Measurements from ENCODE around the gene SULT4A1. TPM values are rescaled to one million over a fixed set of nuclear protein-coding genes. Genes with fewer than 3 reads are reported as not detected.

Gene SULT4A1
- total and polyA plus RNA-seq, 2 donors = 0.09 to 4.6 TPM

- H3K27me3 ChIP-seq (ENCODE audit: control insufficient read depth in 2 of 2, insufficient read depth in 1 of 2, low read length in 1 of 2) = peaks cover 24 to 63% of the 10 kb centered on the region in 2 donors
- 63% methylated on average over 4 of the region's 4 CpGs for WGBS
- no peak for DNase-seq (ENCODE audit: low read depth in 6 of 9, low spot score in 9 of 9)
These were observed 27.5 kb upstream of the SULT4A1 start for GRCh38 chr22:43889860-43890253.

GRCh38 chr22:43889201-43889859 is 27.0 kb upstream of the SULT4A1 start:
- H3K4me1 ChIP-seq (ENCODE audit: control insufficient read depth in 2 of 2, insufficient read depth in 2 of 2, low read length in 2 of 2) = peaks cover 0 to 5% of the 10 kb centered on the region in 2 donors
- DNase-seq (ENCODE audit: low read depth in 6 of 9, low spot score in 9 of 9) = no peak
- H3K36me3 ChIP-seq (ENCODE audit: control insufficient read depth in 2 of 2, insufficient read depth in 2 of 2, low read length in 1 of 2) = no peaks in the 10 kb centered on the region
- WGBS = 86% methylated on average over 16 of the region's 16 CpGs
- no peak overlapping the region for H3K27ac ChIP-seq (ENCODE audit: low read depth in 1 of 2, low read length in 1 of 2)
- no peak overlapping the region for H3K4me3 ChIP-seq (ENCODE audit: low read length in 2 of 2)
- peaks cover 24 to 63% of the 10 kb centered on the region in 2 donors for H3K27me3 ChIP-seq (ENCODE audit: control insufficient read depth in 2 of 2, insufficient read depth in 1 of 2, low read length in 1 of 2)
- H3K9me3 ChIP-seq (ENCODE audit: control insufficient read depth in 2 of 2, insufficient read depth in 1 of 2, low read length in 1 of 2) = no peaks in the 10 kb centered on the region

More at GRCh38 chr22:43889860-43890253, 27.5 kb upstream of the SULT4A1 start:
- no peak overlapping the region for H3K4me3 ChIP-seq (ENCODE audit: low read length in 2 of 2)
- no peak overlapping the region for H3K27ac ChIP-seq (ENCODE audit: low read depth in 1 of 2, low read length in 1 of 2)
- H3K36me3 ChIP-seq (ENCODE audit: control insufficient read depth in 2 of 2, insufficient read depth in 2 of 2, low read length in 1 of 2) = no peaks in the 10 kb centered on the region
- H3K9me3 ChIP-seq (ENCODE audit: control insufficient read depth in 2 of 2, insufficient read depth in 1 of 2, low read length in 1 of 2) = no peaks in the 10 kb centered on the region
- peaks cover 0 to 5% of the 10 kb centered on the region in 2 donors for H3K4me1 ChIP-seq (ENCODE audit: control insufficient read depth in 2 of 2, insufficient read depth in 2 of 2, low read length in 2 of 2)

GRCh38 chr22:43888740-43889139 is 26.4 kb upstream of the SULT4A1 start:
- no peak overlapping the region for H3K4me3 ChIP-seq (ENCODE audit: low read length in 2 of 2)
- peaks cover 0 to 5% of the 10 kb centered on the region in 2 donors for H3K4me1 ChIP-seq (ENCODE audit: control insufficient read depth in 2 of 2, insufficient read depth in 2 of 2, low read length in 2 of 2)
- H3K27ac ChIP-seq (ENCODE audit: low read depth in 1 of 2, low read length in 1 of 2) = no peak overlapping the region
- H3K36me3 ChIP-seq (ENCODE audit: control insufficient read depth in 2 of 2, insufficient read depth in 2 of 2, low read length in 1 of 2) = no peaks in the 10 kb centered on the region
- peaks cover 24 to 57% of the 10 kb centered on the region in 2 donors for H3K27me3 ChIP-seq (ENCODE audit: control insufficient read depth in 2 of 2, insufficient read depth in 1 of 2, low read length in 1 of 2)
- WGBS = 93% methylated on average over 4 of the region's 4 CpGs
- H3K9me3 ChIP-seq (ENCODE audit: control insufficient read depth in 2 of 2, insufficient read depth in 1 of 2, low read length in 1 of 2) = no peaks in the 10 kb centered on the region
- DNase-seq (ENCODE audit: low read depth in 6 of 9, low spot score in 9 of 9) = no peak

GRCh38 chr22:43887391-43887790 is 25.1 kb upstream of the SULT4A1 start:
- 82% methylated on average over 4 of the region's 4 CpGs for WGBS
- H3K27ac ChIP-seq (ENCODE audit: low read depth in 1 of 2, low read length in 1 of 2) = no peak overlapping the region
- H3K4me3 ChIP-seq (ENCODE audit: low read length in 2 of 2) = no peak overlapping the region
- no peaks in the 10 kb centered on the region for H3K36me3 ChIP-seq (ENCODE audit: control insufficient read depth in 2 of 2, insufficient read depth in 2 of 2, low read length in 1 of 2)
- no peak for DNase-seq (ENCODE audit: low read depth in 6 of 9, low spot score in 9 of 9)
- peaks cover 22 to 44% of the 10 kb centered on the region in 2 donors for H3K27me3 ChIP-seq (ENCODE audit: control insufficient read depth in 2 of 2, insufficient read depth in 1 of 2, low read length in 1 of 2)
- H3K4me1 ChIP-seq (ENCODE audit: control insufficient read depth in 2 of 2, insufficient read depth in 2 of 2, low read length in 2 of 2) = peaks cover 0 to 5% of the 10 kb centered on the region in 2 donors
- H3K9me3 ChIP-seq (ENCODE audit: control insufficient read depth in 2 of 2, insufficient read depth in 1 of 2, low read length in 1 of 2) = no peaks in the 10 kb centered on the region

- WGBS = 77% methylated on average over 8 of the region's 8 CpGs
- no peak for DNase-seq (ENCODE audit: low read depth in 6 of 9, low spot score in 9 of 9)
- Histone ChIP-seq H3K4me1 (ENCODE audit: control insufficient read depth in 2 of 2, insufficient read depth in 2 of 2, low read length in 2 of 2) (peaks cover 0 to under 1% of the 10 kb centered on the region in 2 donors), H3K27me3 (ENCODE audit: control insufficient read depth in 2 of 2, insufficient read depth in 1 of 2, low read length in 1 of 2) (peaks cover 11 to 32% of the 10 kb centered on the region in 2 donors), H3K27ac (ENCODE audit: low read depth in 1 of 2, low read length in 1 of 2) (no peak overlapping the region), H3K4me3 (ENCODE audit: low read length in 2 of 2) (no peak overlapping the region), H3K36me3 (ENCODE audit: control insufficient read depth in 2 of 2, insufficient read depth in 2 of 2, low read length in 1 of 2) (no peaks in the 10 kb centered on the region), H3K9me3 (ENCODE audit: control insufficient read depth in 2 of 2, insufficient read depth in 1 of 2, low read length in 1 of 2) (no peaks in the 10 kb centered on the region)
These were observed 23.9 kb upstream of the SULT4A1 start for GRCh38 chr22:43886231-43886630.

GRCh38 chr22:43885786-43886185 is 23.5 kb upstream of the SULT4A1 start:
- no peaks in the 10 kb centered on the region for H3K36me3 ChIP-seq (ENCODE audit: control insufficient read depth in 2 of 2, insufficient read depth in 2 of 2, low read length in 1 of 2)
- DNase-seq (ENCODE audit: low read depth in 6 of 9, low spot score in 9 of 9) = no peak
- no peak overlapping the region for H3K27ac ChIP-seq (ENCODE audit: low read depth in 1 of 2, low read length in 1 of 2)
- H3K4me3 ChIP-seq (ENCODE audit: low read length in 2 of 2) = no peak overlapping the region
- H3K27me3 ChIP-seq (ENCODE audit: control insufficient read depth in 2 of 2, insufficient read depth in 1 of 2, low read length in 1 of 2) = peaks cover 6 to 28% of the 10 kb centered on the region in 2 donors
- 93% methylated on average over 6 of the region's 6 CpGs for WGBS
- no peaks in the 10 kb centered on the region for H3K4me1 ChIP-seq (ENCODE audit: control insufficient read depth in 2 of 2, insufficient read depth in 2 of 2, low read length in 2 of 2)
- no peaks in the 10 kb centered on the region for H3K9me3 ChIP-seq (ENCODE audit: control insufficient read depth in 2 of 2, insufficient read depth in 1 of 2, low read length in 1 of 2)

GRCh38 chr22:43885319-43885671 is 23.0 kb upstream of the SULT4A1 start:
- Histone ChIP-seq H3K4me1 (ENCODE audit: control insufficient read depth in 2 of 2, insufficient read depth in 2 of 2, low read length in 2 of 2) (no peaks in the 10 kb centered on the region), H3K4me3 (ENCODE audit: low read length in 2 of 2) (no peak overlapping the region), H3K27ac (ENCODE audit: low read depth in 1 of 2, low read length in 1 of 2) (no peak overlapping the region), H3K36me3 (ENCODE audit: control insufficient read depth in 2 of 2, insufficient read depth in 2 of 2, low read length in 1 of 2) (no peaks in the 10 kb centered on the region), H3K9me3 (ENCODE audit: control insufficient read depth in 2 of 2, insufficient read depth in 1 of 2, low read length in 1 of 2) (no peaks in the 10 kb centered on the region), H3K27me3 (ENCODE audit: control insufficient read depth in 2 of 2, insufficient read depth in 1 of 2, low read length in 1 of 2) (peaks cover 1 to 23% of the 10 kb centered on the region in 2 donors)
- DNase-seq (ENCODE audit: low read depth in 6 of 9, low spot score in 9 of 9) = no peak
- WGBS = 70% methylated on average over 7 of the region's 7 CpGs

- peaks cover 0 to 18% of the 10 kb centered on the region in 2 donors for H3K27me3 ChIP-seq (ENCODE audit: control insufficient read depth in 2 of 2, insufficient read depth in 1 of 2, low read length in 1 of 2)
- H3K9me3 ChIP-seq (ENCODE audit: control insufficient read depth in 2 of 2, insufficient read depth in 1 of 2, low read length in 1 of 2) = no peaks in the 10 kb centered on the region
- H3K27ac ChIP-seq (ENCODE audit: low read depth in 1 of 2, low read length in 1 of 2) = no peak overlapping the region
- DNase-seq (ENCODE audit: low read depth in 6 of 9, low spot score in 9 of 9) = peak in 4 of 9 donors; percentile 15 to 37 (median 32)
- no peaks in the 10 kb centered on the region for H3K36me3 ChIP-seq (ENCODE audit: control insufficient read depth in 2 of 2, insufficient read depth in 2 of 2, low read length in 1 of 2)
- H3K4me3 ChIP-seq (ENCODE audit: low read length in 2 of 2) = no peak overlapping the region
- no peaks in the 10 kb centered on the region for H3K4me1 ChIP-seq (ENCODE audit: control insufficient read depth in 2 of 2, insufficient read depth in 2 of 2, low read length in 2 of 2)
- 32% methylated on average over 18 of the region's 18 CpGs for WGBS
These were observed 22.4 kb upstream of the SULT4A1 start for GRCh38 chr22:43884600-43885318.

GRCh38 chr22:43883719-43884415 is 21.6 kb upstream of the SULT4A1 start:
- no peak for DNase-seq (ENCODE audit: low read depth in 6 of 9, low spot score in 9 of 9)
- Histone ChIP-seq H3K9me3 (ENCODE audit: control insufficient read depth in 2 of 2, insufficient read depth in 1 of 2, low read length in 1 of 2) (no peaks in the 10 kb centered on the region), H3K27me3 (ENCODE audit: control insufficient read depth in 2 of 2, insufficient read depth in 1 of 2, low read length in 1 of 2) (peaks cover 0 to 9% of the 10 kb centered on the region in 2 donors), H3K4me1 (ENCODE audit: control insufficient read depth in 2 of 2, insufficient read depth in 2 of 2, low read length in 2 of 2) (no peaks in the 10 kb centered on the region), H3K4me3 (ENCODE audit: low read length in 2 of 2) (no peak overlapping the region), H3K36me3 (ENCODE audit: control insufficient read depth in 2 of 2, insufficient read depth in 2 of 2, low read length in 1 of 2) (no peaks in the 10 kb centered on the region), H3K27ac (ENCODE audit: low read depth in 1 of 2, low read length in 1 of 2) (no peak overlapping the region)
- WGBS = 93% methylated on average over 17 of the region's 17 CpGs

All from thymus (tissue), 11 donors.